Neuron (in vitro differentiated cells): Measurements from ENCODE around the gene TSPAN18.

Experiments
- H2AFZ ChIP-seq: one replicate; pipeline ENCODE4 v1.6.1; 2013; ENCODE audit warnings: low read depth, mild to moderate bottlenecking, inconsistent platforms, low read length, moderate library complexity
- H3K27me3 ChIP-seq: one replicate; pipeline ENCODE4 v1.6.1; 2013; ENCODE audit warnings: low read length; ENCODE audit not compliant: insufficient read depth
- H3K36me3 ChIP-seq: one replicate; pipeline ENCODE4 v1.6.1; 2013; ENCODE audit warnings: low read length; ENCODE audit not compliant: insufficient read depth
- H3K4me1 ChIP-seq: one replicate; pipeline ENCODE4 v1.6.1; 2013; ENCODE audit warnings: low read length; ENCODE audit not compliant: insufficient read depth
- H3K4me3 ChIP-seq: 2 replicates; pipeline ENCODE4 v1.5.1; 2013; ENCODE audit warnings: mild to moderate bottlenecking, low read length, moderate library complexity
- H3K9me3 ChIP-seq: one replicate; pipeline ENCODE4 v1.6.1; 2013; ENCODE audit warnings: low read length

The TSPAN18 gene

GRCh38 chr11:44854086-44854485, 127.3 kb downstream of the TSPAN18 start:
- Histone ChIP-seq H3K36me3 (no peaks in the 10 kb centered on the region), H3K9me3 (no peaks in the 10 kb centered on the region), H3K27me3 (no peaks in the 10 kb centered on the region), H3K4me1 (peaks cover 4% of the 10 kb centered on the region), H3K4me3 (no peak overlapping the region), H2AFZ (no peak overlapping the region)

- Histone ChIP-seq H3K4me1 (peaks cover 4% of the 10 kb centered on the region), H3K36me3 (no peaks in the 10 kb centered on the region), H3K9me3 (no peaks in the 10 kb centered on the region)
These were observed 128.2 kb downstream of the TSPAN18 start for GRCh38 chr11:44854741-44855492.

GRCh38 chr11:44855493-44855849, 128.7 kb downstream of the TSPAN18 start:
- Histone ChIP-seq H3K27me3 (no peaks in the 10 kb centered on the region), H3K4me3 (no peak overlapping the region), H2AFZ (no peak overlapping the region), H3K36me3 (peaks cover 2% of the 10 kb centered on the region), H3K9me3 (no peaks in the 10 kb centered on the region), H3K4me1 (peaks cover 8% of the 10 kb centered on the region)

More at GRCh38 chr11:44854741-44855492, 128.2 kb downstream of the TSPAN18 start:
- Histone ChIP-seq H2AFZ (no peak overlapping the region), H3K27me3 (no peaks in the 10 kb centered on the region), H3K4me3 (no peak overlapping the region)

GRCh38 chr11:44857490-44858090, 130.8 kb downstream of the TSPAN18 start:
- Histone ChIP-seq H3K4me1 (peaks cover 19% of the 10 kb centered on the region), H3K9me3 (no peaks in the 10 kb centered on the region), H2AFZ (no peak overlapping the region), H3K27me3 (no peaks in the 10 kb centered on the region), H3K36me3 (peaks cover 4% of the 10 kb centered on the region), H3K4me3 (no peak overlapping the region)

GRCh38 chr11:44858796-44859527, 132.2 kb downstream of the TSPAN18 start:
- H3K9me3 ChIP-seq = no peaks in the 10 kb centered on the region
- peaks cover 19% of the 10 kb centered on the region for H3K4me1 ChIP-seq
- peaks cover 4% of the 10 kb centered on the region for H3K36me3 ChIP-seq

GRCh38 chr11:44859528-44859925, 132.8 kb downstream of the TSPAN18 start:
- Histone ChIP-seq H2AFZ (no peak overlapping the region), H3K4me3 (no peak overlapping the region), H3K9me3 (no peaks in the 10 kb centered on the region), H3K4me1 (peaks cover 19% of the 10 kb centered on the region), H3K27me3 (no peaks in the 10 kb centered on the region), H3K36me3 (peaks cover 4% of the 10 kb centered on the region)

More at GRCh38 chr11:44858796-44859527, 132.2 kb downstream of the TSPAN18 start:
- Histone ChIP-seq H3K27me3 (no peaks in the 10 kb centered on the region), H3K4me3 (no peak overlapping the region), H2AFZ (no peak overlapping the region)

GRCh38 chr11:44860346-44860745, 133.6 kb downstream of the TSPAN18 start:
- H3K36me3 ChIP-seq = peaks cover 4% of the 10 kb centered on the region
- H3K4me1 ChIP-seq = peaks cover 24% of the 10 kb centered on the region
- H2AFZ ChIP-seq = no peak overlapping the region
- H3K4me3 ChIP-seq = no peak overlapping the region
- H3K27me3 ChIP-seq = no peaks in the 10 kb centered on the region
- H3K9me3 ChIP-seq = no peaks in the 10 kb centered on the region

GRCh38 chr11:44861849-44862557, 135.2 kb downstream of the TSPAN18 start:
- Histone ChIP-seq H3K36me3 (peaks cover 4% of the 10 kb centered on the region), H3K4me1 (peaks cover 32% of the 10 kb centered on the region), H3K4me3 (no peak overlapping the region), H3K9me3 (no peaks in the 10 kb centered on the region), H3K27me3 (no peaks in the 10 kb centered on the region), H2AFZ (no peak overlapping the region)

- H3K27me3 ChIP-seq = no peaks in the 10 kb centered on the region
- H3K4me3 ChIP-seq = no peak overlapping the region
- no peak overlapping the region for H2AFZ ChIP-seq
- H3K4me1 ChIP-seq = peaks cover 32% of the 10 kb centered on the region
- H3K36me3 ChIP-seq = peaks cover 4% of the 10 kb centered on the region
- no peaks in the 10 kb centered on the region for H3K9me3 ChIP-seq
These were observed 135.9 kb downstream of the TSPAN18 start for GRCh38 chr11:44862558-44863101.

GRCh38 chr11:44863231-44863630, 136.5 kb downstream of the TSPAN18 start:
- H3K4me3 ChIP-seq = no peak overlapping the region
- no peaks in the 10 kb centered on the region for H3K27me3 ChIP-seq

GRCh38 chr11:44865866-44866272, 139.1 kb downstream of the TSPAN18 start:
- Histone ChIP-seq H3K36me3 (peaks cover 3% of the 10 kb centered on the region), H3K4me1 (peaks cover 31% of the 10 kb centered on the region), H3K4me3 (no peak overlapping the region), H3K9me3 (no peaks in the 10 kb centered on the region), H3K27me3 (no peaks in the 10 kb centered on the region), H2AFZ (no peak overlapping the region)

More at GRCh38 chr11:44863231-44863630, 136.5 kb downstream of the TSPAN18 start:
- Histone ChIP-seq H2AFZ (no peak overlapping the region), H3K9me3 (no peaks in the 10 kb centered on the region), H3K4me1 (peaks cover 32% of the 10 kb centered on the region), H3K36me3 (peaks cover 4% of the 10 kb centered on the region)

- Histone ChIP-seq H3K4me1 (peaks cover 31% of the 10 kb centered on the region), H2AFZ (no peak overlapping the region), H3K4me3 (no peak overlapping the region), H3K36me3 (peaks cover 4% of the 10 kb centered on the region), H3K27me3 (no peaks in the 10 kb centered on the region), H3K9me3 (no peaks in the 10 kb centered on the region)
These were observed 139.5 kb downstream of the TSPAN18 start for GRCh38 chr11:44866286-44866685.
